Caki2 (cell line): ENCODE data around the gene ZNF644. TPM values are rescaled to one million over a fixed set of nuclear protein-coding genes. Genes with fewer than 3 reads are reported as not detected.
"Not testable (repeated sequence)": the region's sequence is repeated elsewhere in the genome, so short reads cannot be mapped to it uniquely, and the experiment has no call there.

Experiments used
- DNase-seq: peaks from one replicate; pipeline ENCODE4 v3.0.0-alpha.2; 2015; ENCODE audit warnings: low read depth
- in situ Hi-C: cut with HindIII; loops from 2 replicates; pipeline ENCODE4 v1.10.0; 2016; ENCODE audit warnings: low sequenced_read_pairs, low pct_unique_long_range_greater_than_20kb, mixed read lengths
- total RNA-seq: library from RNA; depleted of rRNA; stranded (reverse); fragments of >200 nt; shearing (Covaris generic); gene quantifications from 2 replicates; pipeline ENCODE4 v1.2.3, GENCODE V29; 2014; ENCODE audit warnings: low replicate concordance; rRNA removed

ZNF644 gene
- 9.5 and 12.9 TPM in 2 replicates for total RNA-seq

- in situ Hi-C loops = loop anchor here (5.0 kb wide), 1 partner anchor 70 kb away; no protein-coding TSS in a partner anchor
- peak; percentile 85 for DNase-seq
Measured at GRCh38 chr1:91021686-91022517, at the start of gene ZNF644. ZNF644 (minus strand) TSS chr1:91022035; CDS start chr1:90982353, 39,682 bp downstream.

DNA sequence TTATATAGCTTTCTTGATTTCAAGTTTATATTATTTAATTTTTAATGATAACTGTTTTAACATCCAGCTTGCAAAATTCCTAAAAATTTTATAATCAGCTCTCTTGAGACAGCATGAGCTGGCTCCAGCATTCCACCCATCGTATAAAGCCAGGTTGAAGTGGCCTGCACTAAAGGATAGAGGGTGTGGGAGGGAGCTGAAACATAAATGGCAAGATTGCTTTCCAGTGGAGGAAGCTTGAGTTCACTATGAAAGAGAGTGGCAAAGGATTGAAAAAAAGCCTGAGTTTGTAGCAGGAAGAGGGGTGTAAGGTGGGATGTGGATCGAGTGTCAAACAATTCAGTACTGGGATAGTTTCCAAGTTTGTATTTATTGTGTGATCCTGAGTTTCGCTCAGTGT is 48.5 kb upstream of the ZNF644 start:
- in situ Hi-C loops = no loop called here
- DNase-seq = no peak

GRCh38 chr1:91066538-91066937 is 44.7 kb upstream of the ZNF644 start:
- no peak for DNase-seq
- in situ Hi-C loops = no loop called here

DNA sequence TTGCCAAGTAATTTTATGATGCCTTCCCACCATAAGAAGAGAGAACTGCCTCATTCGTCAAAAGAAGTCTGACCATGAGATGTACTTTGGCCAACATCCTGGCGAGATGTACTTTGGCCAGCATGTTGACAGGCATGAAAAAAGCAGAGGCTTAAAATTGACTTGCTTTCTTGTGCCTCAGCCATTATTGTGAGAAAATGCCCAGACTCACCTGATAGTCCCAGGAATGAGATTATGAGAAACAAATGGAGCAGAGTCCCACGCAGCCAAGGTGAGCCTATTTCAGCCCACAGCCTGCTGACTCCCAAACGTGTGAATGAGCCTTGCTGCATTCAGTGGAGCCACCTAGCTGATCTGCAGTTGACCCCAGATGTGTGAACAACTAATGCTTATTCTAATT is 43.5 kb upstream of the ZNF644 start:
- in situ Hi-C loops = no loop called here

GRCh38 chr1:91063403-91063802 is 41.6 kb upstream of the ZNF644 start:
- DNase-seq, in situ Hi-C loops: not testable (repeated sequence)

More for the DNA sequence above, 43.5 kb upstream of the ZNF644 start:
- no peak for DNase-seq

DNA sequence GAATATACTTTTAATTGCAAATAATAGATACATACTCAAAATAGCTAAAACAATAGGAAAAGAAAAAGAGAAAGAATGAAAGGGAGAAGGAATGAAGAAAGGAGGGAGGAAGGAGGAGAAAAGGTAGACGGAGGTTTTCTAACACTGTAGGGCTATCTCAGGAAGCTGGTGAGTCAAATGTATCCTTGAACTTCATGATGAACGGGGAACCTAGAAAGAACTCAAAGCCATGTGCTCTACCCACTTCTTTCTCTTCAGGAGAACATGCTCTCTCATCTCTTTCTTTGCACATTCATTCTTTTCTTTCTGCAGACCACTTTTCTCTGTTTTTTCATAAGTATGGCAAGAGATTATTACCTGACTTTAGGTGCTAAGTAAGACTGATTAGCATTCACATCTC is 37.3 kb upstream of the ZNF644 start:
- in situ Hi-C loops = no loop called here
- DNase-seq = no peak

GRCh38 chr1:91057784-91058183 is 35.9 kb upstream of the ZNF644 start:
- in situ Hi-C loops = no loop called here
- DNase-seq = no peak

- no peak for DNase-seq
Measured at GRCh38 chr1:91054780-91055481, 33.1 kb upstream of the ZNF644 start.

DNA sequence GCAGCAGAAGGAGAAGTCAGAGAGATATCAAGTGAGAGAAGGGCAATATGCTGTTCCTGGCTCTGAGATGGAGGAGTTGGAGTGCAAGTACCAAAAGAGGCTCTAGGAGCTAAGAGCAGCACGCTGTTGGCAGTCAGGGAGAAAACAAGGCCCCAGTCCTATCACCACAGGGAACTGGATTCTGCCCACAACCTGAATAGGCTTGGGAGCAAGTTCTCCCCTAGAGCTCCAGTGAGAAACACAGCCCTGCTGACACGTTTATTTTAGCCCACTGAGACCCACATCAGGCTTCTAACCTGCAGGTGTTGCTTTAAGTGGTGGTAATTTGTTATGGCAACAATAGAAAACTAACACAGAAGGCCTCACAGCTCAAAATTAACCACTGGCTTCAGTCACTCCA is 31.8 kb upstream of the ZNF644 start:
- no peak for DNase-seq
- in situ Hi-C loops = no loop called here

More at GRCh38 chr1:91054780-91055481, 33.1 kb upstream of the ZNF644 start:
- in situ Hi-C loops = no loop called here

GRCh38 chr1:91049551-91049950 is 27.7 kb upstream of the ZNF644 start:
- in situ Hi-C loops = not testable (repeated sequence)

GRCh38 chr1:91046766-91047165 is 24.9 kb upstream of the ZNF644 start:
- no peak for DNase-seq
- in situ Hi-C loops = no loop called here

More at GRCh38 chr1:91049551-91049950, 27.7 kb upstream of the ZNF644 start:
- DNase-seq = not testable (repeated sequence)

DNA sequence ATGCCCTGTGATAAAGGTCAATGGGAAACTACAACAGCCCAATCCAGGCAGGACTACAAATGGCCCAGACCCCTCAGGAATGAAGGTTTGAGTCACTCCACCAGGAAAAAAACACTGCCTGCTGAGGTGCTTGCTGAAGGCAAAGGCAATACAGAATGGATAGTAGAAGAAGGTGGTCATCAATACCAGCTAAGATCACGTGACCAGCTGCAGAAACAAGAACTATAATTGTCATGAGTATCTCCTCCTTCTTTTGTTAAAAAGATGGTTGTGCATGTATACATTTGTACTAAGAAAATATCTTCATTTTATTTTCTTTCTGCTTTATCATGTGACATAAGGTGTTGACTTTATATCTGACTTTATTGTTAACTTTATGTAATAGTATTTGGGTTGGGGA is 23.4 kb upstream of the ZNF644 start:
- no peak for DNase-seq
- in situ Hi-C loops = no loop called here

- not testable (repeated sequence) for DNase-seq
Measured at GRCh38 chr1:91044776-91045175, 22.9 kb upstream of the ZNF644 start.

GRCh38 chr1:91042372-91042771 is 20.5 kb upstream of the ZNF644 start:
- DNase-seq, in situ Hi-C loops: not testable (repeated sequence)

More at GRCh38 chr1:91044776-91045175, 22.9 kb upstream of the ZNF644 start:
- in situ Hi-C loops = not testable (repeated sequence)

GRCh38 chr1:91038582-91038981 is 16.7 kb upstream of the ZNF644 start:
- DNase-seq = no peak
- in situ Hi-C loops = no loop called here

DNA sequence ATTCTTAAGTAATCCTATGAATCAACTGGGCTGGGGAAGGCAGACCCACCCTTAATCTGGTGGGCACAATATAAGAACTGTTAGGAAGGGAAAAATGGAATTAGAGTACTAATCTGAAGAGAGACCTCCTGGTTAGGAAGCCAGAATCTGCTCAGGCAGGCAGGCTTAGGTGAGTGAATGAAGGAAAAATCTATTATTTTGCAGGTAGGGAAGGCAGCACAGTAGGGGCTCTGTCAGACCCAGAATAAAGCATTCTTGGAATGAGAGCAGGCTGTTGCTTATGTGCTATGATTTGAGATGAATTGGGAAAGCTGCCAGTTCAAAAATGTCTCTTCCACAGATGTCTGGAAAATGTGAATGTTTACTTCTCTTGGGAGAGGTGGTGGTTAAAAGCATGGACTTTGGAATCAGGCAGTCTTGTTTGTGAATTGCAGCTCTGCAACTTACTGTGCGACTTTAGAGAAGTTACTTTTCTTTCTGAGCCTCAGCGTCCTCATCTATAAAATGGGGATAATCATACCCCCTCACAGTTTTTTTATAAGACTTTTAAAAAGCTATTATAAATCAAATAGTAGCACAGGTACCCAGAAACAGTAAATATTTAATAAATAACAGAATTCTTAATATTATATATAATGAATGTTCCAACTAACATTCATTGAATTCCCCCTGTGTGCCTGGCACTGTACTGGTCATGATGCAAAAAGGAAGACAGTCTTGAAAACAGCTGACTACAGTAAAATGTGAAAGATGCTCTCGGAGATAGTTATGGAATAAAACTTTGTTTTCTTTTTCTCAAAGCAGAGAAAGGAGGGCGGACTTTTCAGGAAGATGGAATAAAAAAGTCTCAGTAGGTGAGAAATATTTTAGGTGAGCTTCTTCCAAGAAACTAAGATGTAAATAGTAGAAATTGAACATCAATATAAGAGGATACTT is 15.3 kb upstream of the ZNF644 start:
- in situ Hi-C loops = no loop called here
- DNase-seq = no peak

- in situ Hi-C loops = no loop called here
Measured at GRCh38 chr1:91032349-91032748, 10.5 kb upstream of the ZNF644 start.

GRCh38 chr1:91031081-91031480 is 9.2 kb upstream of the ZNF644 start:
- in situ Hi-C loops = no loop called here
- no peak for DNase-seq

More at GRCh38 chr1:91032349-91032748, 10.5 kb upstream of the ZNF644 start:
- no peak for DNase-seq
